Muscle layer of colon (tissue), 2 donors: Measurements from ENCODE around the gene ACSM2B.
"Not testable (repeated sequence)": the region's sequence is repeated elsewhere in the genome, so short reads cannot be mapped to it uniquely, and the experiment has no call there.

Experiments used
- H3K27ac ChIP-seq: one replicate; pipeline ENCODE4 v1.7.0; 2013; ENCODE audit warnings: low read depth, mild to moderate bottlenecking, low read length, moderate library complexity
- H3K27me3 ChIP-seq, 2 donors: one replicate each; pipeline ENCODE4 v1.7.0; 2013; ENCODE audit warnings: low read length in 2 of 2, mild to moderate bottlenecking in 2 of 2; ENCODE audit not compliant: insufficient read depth in 2 of 2, control insufficient read depth in 1 of 2
- H3K36me3 ChIP-seq: one replicate; pipeline ENCODE4 v1.7.0; 2013; ENCODE audit warnings: mild to moderate bottlenecking, low read length; ENCODE audit not compliant: insufficient read depth
- H3K4me1 ChIP-seq: one replicate; pipeline ENCODE4 v1.7.0; 2013; ENCODE audit warnings: mild to moderate bottlenecking, low read length; ENCODE audit not compliant: insufficient read depth
- H3K4me3 ChIP-seq, 2 donors: one replicate each; pipeline ENCODE4 v1.7.0; 2013; ENCODE audit warnings: low read length in 2 of 2, low read depth in 1 of 2, mild to moderate bottlenecking in 1 of 2, moderate library complexity in 1 of 2
- H3K9ac ChIP-seq: one replicate; pipeline ENCODE4 v1.7.0; 2013; ENCODE audit warnings: low read length
- H3K9me3 ChIP-seq: one replicate; pipeline ENCODE4 v1.7.0; 2013; ENCODE audit warnings: mild to moderate bottlenecking, low read length
- donor health status: abdominal sarcoma.
- donor health status: Adenocarcinoma of cecum.

The ACSM2B gene

GRCh38 chr16:20589486-20589885 lies 13.3 kb upstream of the ACSM2B start:
- H3K36me3 ChIP-seq, H3K27me3 ChIP-seq, H3K27ac ChIP-seq, H3K4me1 ChIP-seq, H3K9ac ChIP-seq, H3K9me3 ChIP-seq, H3K4me3 ChIP-seq: not testable (repeated sequence)

- H3K27ac ChIP-seq, H3K4me3 ChIP-seq, H3K9ac ChIP-seq, H3K27me3 ChIP-seq, H3K9me3 ChIP-seq, H3K4me1 ChIP-seq, H3K36me3 ChIP-seq: not testable (repeated sequence)
Observed at GRCh38 chr16:20587645-20588074, 11.5 kb upstream of the ACSM2B start.

- H3K27ac ChIP-seq: not testable (repeated sequence)
Observed at GRCh38 chr16:20586716-20587115, 10.5 kb upstream of the ACSM2B start.

GRCh38 chr16:20586112-20586511 lies 9.9 kb upstream of the ACSM2B start:
- not testable (repeated sequence) for H3K9ac ChIP-seq, H3K36me3 ChIP-seq, H3K27ac ChIP-seq, H3K9me3 ChIP-seq, H3K4me1 ChIP-seq, H3K27me3 ChIP-seq, H3K4me3 ChIP-seq

More at GRCh38 chr16:20586716-20587115, 10.5 kb upstream of the ACSM2B start:
- H3K4me3 ChIP-seq, H3K9me3 ChIP-seq, H3K36me3 ChIP-seq, H3K4me1 ChIP-seq, H3K27me3 ChIP-seq, H3K9ac ChIP-seq: not testable (repeated sequence)

GRCh38 chr16:20580487-20581259 lies 4.5 kb upstream of the ACSM2B start:
- not testable (repeated sequence) for H3K27me3 ChIP-seq, H3K4me1 ChIP-seq, H3K9ac ChIP-seq, H3K9me3 ChIP-seq, H3K36me3 ChIP-seq, H3K27ac ChIP-seq, H3K4me3 ChIP-seq

- H3K4me3 ChIP-seq, H3K27me3 ChIP-seq, H3K27ac ChIP-seq, H3K9ac ChIP-seq, H3K9me3 ChIP-seq, H3K4me1 ChIP-seq, H3K36me3 ChIP-seq: not testable (repeated sequence)
Observed at GRCh38 chr16:20578091-20578490, 1.9 kb upstream of the ACSM2B start.

- H3K4me3 ChIP-seq: not testable (repeated sequence)
Observed at GRCh38 chr16:20569117-20569651, 7.0 kb downstream of the ACSM2B start.

GRCh38 chr16:20568404-20568803 lies 7.8 kb downstream of the ACSM2B start:
- H3K9me3 ChIP-seq: no peaks in the 10 kb centered on the region
- no peaks in the 10 kb centered on the region for H3K4me1 ChIP-seq
- no peak overlapping the region for H3K27ac ChIP-seq
- H3K36me3 ChIP-seq: no peaks in the 10 kb centered on the region
- H3K4me3 ChIP-seq: no peak overlapping the region
- H3K27me3 ChIP-seq: no peaks in the 10 kb centered on the region
- H3K9ac ChIP-seq: no peak overlapping the region

More at GRCh38 chr16:20569117-20569651, 7.0 kb downstream of the ACSM2B start:
- not testable (repeated sequence) for H3K27ac ChIP-seq, H3K9ac ChIP-seq, H3K36me3 ChIP-seq, H3K4me1 ChIP-seq, H3K27me3 ChIP-seq, H3K9me3 ChIP-seq

- H3K36me3 ChIP-seq: no peaks in the 10 kb centered on the region
- H3K27ac ChIP-seq: no peak overlapping the region
- no peaks in the 10 kb centered on the region for H3K9me3 ChIP-seq
- H3K4me3 ChIP-seq: no peak overlapping the region
- no peaks in the 10 kb centered on the region for H3K4me1 ChIP-seq
- no peaks in the 10 kb centered on the region for H3K27me3 ChIP-seq
- no peak overlapping the region for H3K9ac ChIP-seq
Observed at GRCh38 chr16:20566864-20567263, 9.3 kb downstream of the ACSM2B start.

GRCh38 chr16:20565334-20565733 lies 10.8 kb downstream of the ACSM2B start:
- H3K36me3 ChIP-seq, H3K9me3 ChIP-seq, H3K9ac ChIP-seq, H3K4me1 ChIP-seq, H3K27ac ChIP-seq, H3K4me3 ChIP-seq, H3K27me3 ChIP-seq: not testable (repeated sequence)

GRCh38 chr16:20564218-20564617 lies 11.9 kb downstream of the ACSM2B start:
- not testable (repeated sequence) for H3K27me3 ChIP-seq, H3K27ac ChIP-seq

GRCh38 chr16:20555628-20556027 lies 20.5 kb downstream of the ACSM2B start:
- H3K4me3 ChIP-seq, H3K27ac ChIP-seq, H3K27me3 ChIP-seq, H3K9me3 ChIP-seq, H3K9ac ChIP-seq, H3K4me1 ChIP-seq, H3K36me3 ChIP-seq: not testable (repeated sequence)

More at GRCh38 chr16:20564218-20564617, 11.9 kb downstream of the ACSM2B start:
- not testable (repeated sequence) for H3K4me1 ChIP-seq, H3K36me3 ChIP-seq, H3K4me3 ChIP-seq, H3K9me3 ChIP-seq, H3K9ac ChIP-seq
